GM23338 (cell line): Measurements from ENCODE around the gene TCTN3. TPM values are rescaled to one million over a fixed set of nuclear protein-coding genes. Genes with fewer than 3 reads are reported as not detected.

Experiments
- ATAC-seq: fragments of 200-7000 bp; cut with Tn5 transposase; 3 replicates; pipeline ENCODE4 v1.9.1; 2020
- DNase-seq: peaks from one replicate; pipeline ENCODE4 v3.0.0-alpha.2; 2015; ENCODE audit warnings: low spot score
- H2AFZ ChIP-seq: fragments of 200-600 bp; sonication (generic); 2 replicates; pipeline ENCODE4 v1.8.0; 2016; ENCODE audit warnings: antibody characterized with exemption, mild to moderate bottlenecking, moderate library complexity
- H3F3A ChIP-seq: fragments of 200-600 bp; sonication (generic); replicated peaks from 2 replicates; pipeline ENCODE4 v1.8.0; 2017; ENCODE audit warnings: antibody characterized with exemption, mixed run types, low read depth
- H3K27ac ChIP-seq: fragments of 200-600 bp; sonication (generic); 2 replicates; pipeline ENCODE4 v1.6.1; 2016; ENCODE audit warnings: low read depth
- H3K27me3 ChIP-seq: fragments of 200-600 bp; sonication (generic); 2 replicates; pipeline ENCODE4 v1.8.0; 2016; ENCODE audit warnings: mild to moderate bottlenecking, mixed run types, moderate library complexity; ENCODE audit not compliant: insufficient read depth
- H3K36me3 ChIP-seq: fragments of 200-600 bp; sonication (generic); 2 replicates; pipeline ENCODE4 v1.8.0; 2016; ENCODE audit warnings: mild to moderate bottlenecking; ENCODE audit not compliant: insufficient read depth
- H3K4me1 ChIP-seq: fragments of 200-600 bp; sonication (generic); 2 replicates; pipeline ENCODE4 v1.8.0; 2016; ENCODE audit warnings: mild to moderate bottlenecking, moderate library complexity; ENCODE audit not compliant: insufficient read depth
- H3K4me2 ChIP-seq: fragments of 200-600 bp; sonication (generic); 2 replicates; pipeline ENCODE4 v1.7.1; 2017; ENCODE audit warnings: mixed run types
- H3K4me3 ChIP-seq: fragments of 200-600 bp; sonication (generic); 2 replicates; pipeline ENCODE4 v1.6.1; 2016; ENCODE audit warnings: mixed run types
- H3K79me2 ChIP-seq: fragments of 200-600 bp; sonication (generic); replicated peaks from 2 replicates; pipeline ENCODE4 v1.8.0; 2017; ENCODE audit warnings: mild to moderate bottlenecking; ENCODE audit not compliant: insufficient read depth
- H3K9me2 ChIP-seq: fragments of 200-600 bp; sonication (generic); 2 replicates; pipeline ENCODE4 v1.8.0; 2017; ENCODE audit not compliant: insufficient read depth
- H4K20me1 ChIP-seq: fragments of 200-600 bp; sonication (generic); replicated peaks from 2 replicates; pipeline ENCODE4 v1.8.0; 2017; ENCODE audit warnings: mild to moderate bottlenecking; ENCODE audit not compliant: insufficient read depth
- H3K27ac Mint-ChIP-seq: 2 replicates; pipeline ENCODE4 v1.8.0; 2020; ENCODE audit warnings: inconsistent platforms, mild to moderate bottlenecking, moderate library complexity, mixed read lengths
- H3K27me3 Mint-ChIP-seq: 3 replicates; pipeline ENCODE4 v1.8.0; 2022; ENCODE audit warnings: low read depth, mild to moderate bottlenecking, moderate library complexity, mixed read lengths, inconsistent platforms; ENCODE audit not compliant: insufficient read depth, poor library complexity
- H3K36me3 Mint-ChIP-seq: 3 replicates; pipeline ENCODE4 v1.8.0; 2021; ENCODE audit warnings: low read depth, mild to moderate bottlenecking, inconsistent platforms, moderate library complexity, mixed read lengths
- H3K4me1 Mint-ChIP-seq: 3 replicates; pipeline ENCODE4 v1.8.0; 2020; ENCODE audit warnings: mild to moderate bottlenecking, inconsistent platforms, mixed read lengths
- H3K4me3 Mint-ChIP-seq: 3 replicates; pipeline ENCODE4 v1.8.0; 2021; ENCODE audit warnings: moderate library complexity, mild to moderate bottlenecking, inconsistent platforms, mixed read lengths
- H3K9me3 Mint-ChIP-seq: 3 replicates; pipeline ENCODE4 v1.8.0; 2020; ENCODE audit warnings: moderate library complexity, mild to moderate bottlenecking, inconsistent platforms, mixed read lengths
- CREB1 ChIP-seq: fragments of 250-450 bp; sonication (Bioruptor Pico); IDR thresholded peaks from 2 replicates; pipeline ENCODE4 v1.5.0; 2020; ENCODE audit warnings: low read depth, mild to moderate bottlenecking, moderate library complexity
- EZH2 ChIP-seq: fragments of 200-600 bp; sonication (generic); IDR thresholded peaks from one replicate; pipeline ENCODE4 v1.8.0; 2017; ENCODE audit warnings: antibody characterized with exemption, mild to moderate bottlenecking, low read depth; ENCODE audit not compliant: unreplicated experiment
- EZH2phosphoT487 ChIP-seq: fragments of 200-600 bp; sonication (generic); IDR thresholded peaks from one replicate; pipeline ENCODE4 v1.8.1; 2018; ENCODE audit warnings: antibody characterized with exemption; ENCODE audit not compliant: unreplicated experiment
- JUNB ChIP-seq: IDR thresholded peaks from one replicate; pipeline ENCODE4 v1.6.1; 2016; ENCODE audit warnings: antibody characterized with exemption; ENCODE audit not compliant: unreplicated experiment
- POLR2AphosphoS5 ChIP-seq: IDR thresholded peaks from 2 replicates; pipeline ENCODE4 v1.6.1; 2016; ENCODE audit warnings: antibody characterized with exemption, low read depth
- STAT1 ChIP-seq: IDR thresholded peaks from one replicate; pipeline ENCODE4 v1.6.1; 2016; ENCODE audit warnings: antibody characterized with exemption; ENCODE audit not compliant: unreplicated experiment
- ZNF114 ChIP-seq: fragments of 250-450 bp; sonication (Bioruptor Pico); IDR thresholded peaks from 2 replicates; pipeline ENCODE4 v1.5.0; 2020; ENCODE audit warnings: mild to moderate bottlenecking, moderate library complexity
- ZNF331 ChIP-seq: fragments of 250-450 bp; sonication (Bioruptor Pico); IDR thresholded peaks from 2 replicates; pipeline ENCODE4 v1.5.0; 2020; ENCODE audit warnings: low read depth, mild to moderate bottlenecking, moderate library complexity
- polyA plus RNA-seq: library from polyadenylated mRNA; unstranded; fragments of >200 nt; fragmentation: Nextera tagmentation; extraction: Ambion mirVana; gene quantifications from 2 replicates; pipeline ENCODE4 v1.2.1, GENCODE V29; 2016
- total RNA-seq: library from RNA; depleted of rRNA; stranded (reverse); fragments of >200 nt; shearing (Covaris generic); gene quantifications from 2 replicates; pipeline ENCODE4 v1.2.3, GENCODE V29; 2014
- TF ChIP-seq, protein P1 (sequence below): fragments of 250-450 bp; sonication (Bioruptor Pico); IDR thresholded peaks from 2 replicates; pipeline ENCODE4 v1.5.0; 2020; ENCODE audit warnings: mild to moderate bottlenecking, moderate library complexity
- TF ChIP-seq, protein P2 (sequence below), 2 experiments: fragments of 200-600 bp in 1 of 2; sonication (generic) in 1 of 2; conservative IDR thresholded peaks; 2 replicates each; pipeline versions ENCODE4 v1.5.1 to v1.6.1; 2016 to 2017; ENCODE audit warnings: antibody characterized with exemption in 2 of 2, low read depth in 2 of 2, mild to moderate bottlenecking in 2 of 2, moderate library complexity in 1 of 2
- TF ChIP-seq, protein P3 (sequence below): IDR thresholded peaks from 2 replicates; pipeline ENCODE4 v1.6.1; 2016; ENCODE audit warnings: antibody characterized with exemption

The TCTN3 gene
- total and polyA plus RNA-seq, 2 experiments from 2014 or later, result 29.7 to 32.4 TPM

DNA sequence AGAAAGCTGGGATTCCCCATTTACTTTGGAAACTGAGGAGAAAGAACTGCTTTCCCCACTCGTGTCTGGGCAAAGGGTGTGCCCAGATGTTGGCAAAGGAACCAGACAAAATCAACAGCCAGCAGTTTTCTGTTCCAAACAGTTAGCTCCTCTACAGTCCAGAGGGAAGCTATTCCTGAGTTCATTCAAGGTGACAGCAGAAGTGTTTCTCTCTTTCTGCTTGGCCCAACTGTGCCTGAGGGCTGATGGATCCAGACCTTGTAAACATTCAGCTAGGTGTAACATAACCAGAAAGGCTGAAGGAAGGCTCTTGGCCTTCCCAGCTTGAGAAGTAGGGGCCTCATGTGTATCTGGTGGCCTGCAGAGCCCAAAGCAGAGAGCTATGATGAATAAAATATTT, 30.2 kb downstream of the TCTN3 start (continued):
- TF ChIP-seq, protein P1, sequence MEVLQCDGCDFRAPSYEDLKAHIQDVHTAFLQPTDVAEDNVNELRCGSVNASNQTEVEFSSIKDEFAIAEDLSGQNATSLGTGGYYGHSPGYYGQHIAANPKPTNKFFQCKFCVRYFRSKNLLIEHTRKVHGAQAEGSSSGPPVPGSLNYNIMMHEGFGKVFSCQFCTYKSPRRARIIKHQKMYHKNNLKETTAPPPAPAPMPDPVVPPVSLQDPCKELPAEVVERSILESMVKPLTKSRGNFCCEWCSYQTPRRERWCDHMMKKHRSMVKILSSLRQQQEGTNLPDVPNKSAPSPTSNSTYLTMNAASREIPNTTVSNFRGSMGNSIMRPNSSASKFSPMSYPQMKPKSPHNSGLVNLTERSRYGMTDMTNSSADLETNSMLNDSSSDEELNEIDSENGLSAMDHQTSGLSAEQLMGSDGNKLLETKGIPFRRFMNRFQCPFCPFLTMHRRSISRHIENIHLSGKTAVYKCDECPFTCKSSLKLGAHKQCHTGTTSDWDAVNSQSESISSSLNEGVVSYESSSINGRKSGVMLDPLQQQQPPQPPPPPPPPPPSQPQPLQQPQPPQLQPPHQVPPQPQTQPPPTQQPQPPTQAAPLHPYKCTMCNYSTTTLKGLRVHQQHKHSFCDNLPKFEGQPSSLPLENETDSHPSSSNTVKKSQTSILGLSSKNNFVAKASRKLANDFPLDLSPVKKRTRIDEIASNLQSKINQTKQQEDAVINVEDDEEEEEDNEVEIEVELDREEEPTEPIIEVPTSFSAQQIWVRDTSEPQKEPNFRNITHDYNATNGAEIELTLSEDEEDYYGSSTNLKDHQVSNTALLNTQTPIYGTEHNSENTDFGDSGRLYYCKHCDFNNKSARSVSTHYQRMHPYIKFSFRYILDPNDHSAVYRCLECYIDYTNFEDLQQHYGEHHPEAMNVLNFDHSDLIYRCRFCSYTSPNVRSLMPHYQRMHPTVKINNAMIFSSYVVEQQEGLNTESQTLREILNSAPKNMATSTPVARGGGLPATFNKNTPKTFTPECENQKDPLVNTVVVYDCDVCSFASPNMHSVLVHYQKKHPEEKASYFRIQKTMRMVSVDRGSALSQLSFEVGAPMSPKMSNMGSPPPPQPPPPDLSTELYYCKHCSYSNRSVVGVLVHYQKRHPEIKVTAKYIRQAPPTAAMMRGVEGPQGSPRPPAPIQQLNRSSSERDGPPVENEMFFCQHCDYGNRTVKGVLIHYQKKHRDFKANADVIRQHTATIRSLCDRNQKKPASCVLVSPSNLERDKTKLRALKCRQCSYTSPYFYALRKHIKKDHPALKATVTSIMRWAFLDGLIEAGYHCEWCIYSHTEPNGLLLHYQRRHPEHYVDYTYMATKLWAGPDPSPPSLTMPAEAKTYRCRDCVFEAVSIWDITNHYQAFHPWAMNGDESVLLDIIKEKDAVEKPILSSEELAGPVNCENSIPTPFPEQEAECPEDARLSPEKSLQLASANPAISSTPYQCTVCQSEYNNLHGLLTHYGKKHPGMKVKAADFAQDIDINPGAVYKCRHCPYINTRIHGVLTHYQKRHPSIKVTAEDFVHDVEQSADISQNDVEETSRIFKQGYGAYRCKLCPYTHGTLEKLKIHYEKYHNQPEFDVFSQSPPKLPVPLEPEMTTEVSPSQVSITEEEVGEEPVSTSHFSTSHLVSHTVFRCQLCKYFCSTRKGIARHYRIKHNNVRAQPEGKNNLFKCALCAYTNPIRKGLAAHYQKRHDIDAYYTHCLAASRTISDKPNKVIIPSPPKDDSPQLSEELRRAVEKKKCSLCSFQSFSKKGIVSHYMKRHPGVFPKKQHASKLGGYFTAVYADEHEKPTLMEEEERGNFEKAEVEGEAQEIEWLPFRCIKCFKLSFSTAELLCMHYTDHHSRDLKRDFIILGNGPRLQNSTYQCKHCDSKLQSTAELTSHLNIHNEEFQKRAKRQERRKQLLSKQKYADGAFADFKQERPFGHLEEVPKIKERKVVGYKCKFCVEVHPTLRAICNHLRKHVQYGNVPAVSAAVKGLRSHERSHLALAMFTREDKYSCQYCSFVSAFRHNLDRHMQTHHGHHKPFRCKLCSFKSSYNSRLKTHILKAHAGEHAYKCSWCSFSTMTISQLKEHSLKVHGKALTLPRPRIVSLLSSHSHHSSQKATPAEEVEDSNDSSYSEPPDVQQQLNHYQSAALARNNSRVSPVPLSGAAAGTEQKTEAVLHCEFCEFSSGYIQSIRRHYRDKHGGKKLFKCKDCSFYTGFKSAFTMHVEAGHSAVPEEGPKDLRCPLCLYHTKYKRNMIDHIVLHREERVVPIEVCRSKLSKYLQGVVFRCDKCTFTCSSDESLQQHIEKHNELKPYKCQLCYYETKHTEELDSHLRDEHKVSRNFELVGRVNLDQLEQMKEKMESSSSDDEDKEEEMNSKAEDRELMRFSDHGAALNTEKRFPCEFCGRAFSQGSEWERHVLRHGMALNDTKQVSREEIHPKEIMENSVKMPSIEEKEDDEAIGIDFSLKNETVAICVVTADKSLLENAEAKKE (CRISPR knock-in tag), result no peak
- TF ChIP-seq CREB1 (CRISPR knock-in tag), result no peak
- TF ChIP-seq EZH2phosphoT487, result no peak
- TF ChIP-seq STAT1, result no peak
- TF ChIP-seq POLR2AphosphoS5, result no peak
- TF ChIP-seq JUNB, result no peak

DNA sequence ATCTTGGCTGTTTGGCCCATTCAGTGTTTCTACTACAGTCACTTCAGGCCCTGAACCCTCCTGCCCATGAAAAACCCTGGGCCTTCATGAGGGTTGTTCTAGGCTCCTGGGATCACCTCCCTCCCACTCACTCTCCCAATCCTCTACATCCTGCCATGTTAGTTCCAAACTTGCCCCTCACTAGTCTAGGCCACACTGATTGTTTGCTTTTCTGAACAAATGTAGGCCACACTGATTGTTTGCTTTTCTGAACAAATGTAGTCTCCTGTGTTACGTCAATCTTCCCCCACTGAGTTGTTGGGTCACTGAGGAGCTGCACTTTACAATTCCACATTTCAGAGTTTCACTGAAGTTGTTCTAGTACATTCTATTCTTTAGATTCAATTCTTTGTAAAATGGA, 31.9 kb downstream of the TCTN3 start:
- no peaks in the 10 kb centered on the region for H3K36me3 Mint-ChIP-seq
- no peaks in the 10 kb centered on the region; the same call in 1 of the 2 replicates for H3F3A ChIP-seq
- H2AFZ ChIP-seq, result no peak overlapping the region
- 0 out of 2 replicates have a peak overlapping the region, but pooled peaks have one; percentile 20 for H3K27ac ChIP-seq
- peak overlapping the region; percentile 21; the same call in 1 of the 2 replicates for H3K27ac Mint-ChIP-seq
- ATAC-seq (no peak), DNase-seq (no peak)
- no peak overlapping the region for H3K4me3 Mint-ChIP-seq
- H3K4me2 ChIP-seq, result no peak overlapping the region
- H3K4me1 ChIP-seq, result no peaks in the 10 kb centered on the region
- H3K9me2 ChIP-seq, result no peaks in the 10 kb centered on the region
- no peaks in the 10 kb centered on the region for H3K36me3 ChIP-seq
- no peak overlapping the region for H3K4me3 ChIP-seq
- H3K9me3 Mint-ChIP-seq, result no peaks in the 10 kb centered on the region
- no peaks in the 10 kb centered on the region for H3K27me3 Mint-ChIP-seq
- H3K79me2 ChIP-seq, result no peaks in the 10 kb centered on the region
- H4K20me1 ChIP-seq, result 0 out of 2 replicates have a peak, but pooled peaks cover 4% of the 10 kb centered on the region
- no peaks in the 10 kb centered on the region for H3K27me3 ChIP-seq
- H3K4me1 Mint-ChIP-seq, result no peaks in the 10 kb centered on the region
- TF ChIP-seq STAT1 (no peak), EZH2phosphoT487 (no peak), JUNB (no peak), POLR2AphosphoS5 (no peak), CREB1 (CRISPR knock-in tag) (no peak), EZH2 (no peak), ZNF114 (CRISPR knock-in tag) (no peak), ZNF331 (CRISPR knock-in tag) (no peak)
- TF ChIP-seq, protein P2, sequence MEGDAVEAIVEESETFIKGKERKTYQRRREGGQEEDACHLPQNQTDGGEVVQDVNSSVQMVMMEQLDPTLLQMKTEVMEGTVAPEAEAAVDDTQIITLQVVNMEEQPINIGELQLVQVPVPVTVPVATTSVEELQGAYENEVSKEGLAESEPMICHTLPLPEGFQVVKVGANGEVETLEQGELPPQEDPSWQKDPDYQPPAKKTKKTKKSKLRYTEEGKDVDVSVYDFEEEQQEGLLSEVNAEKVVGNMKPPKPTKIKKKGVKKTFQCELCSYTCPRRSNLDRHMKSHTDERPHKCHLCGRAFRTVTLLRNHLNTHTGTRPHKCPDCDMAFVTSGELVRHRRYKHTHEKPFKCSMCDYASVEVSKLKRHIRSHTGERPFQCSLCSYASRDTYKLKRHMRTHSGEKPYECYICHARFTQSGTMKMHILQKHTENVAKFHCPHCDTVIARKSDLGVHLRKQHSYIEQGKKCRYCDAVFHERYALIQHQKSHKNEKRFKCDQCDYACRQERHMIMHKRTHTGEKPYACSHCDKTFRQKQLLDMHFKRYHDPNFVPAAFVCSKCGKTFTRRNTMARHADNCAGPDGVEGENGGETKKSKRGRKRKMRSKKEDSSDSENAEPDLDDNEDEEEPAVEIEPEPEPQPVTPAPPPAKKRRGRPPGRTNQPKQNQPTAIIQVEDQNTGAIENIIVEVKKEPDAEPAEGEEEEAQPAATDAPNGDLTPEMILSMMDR (conservative IDR thresholded peaks at IDR 0.05; ENCODE audit: low read depth in 2 of 2), result no peak
- TF ChIP-seq, protein P3, sequence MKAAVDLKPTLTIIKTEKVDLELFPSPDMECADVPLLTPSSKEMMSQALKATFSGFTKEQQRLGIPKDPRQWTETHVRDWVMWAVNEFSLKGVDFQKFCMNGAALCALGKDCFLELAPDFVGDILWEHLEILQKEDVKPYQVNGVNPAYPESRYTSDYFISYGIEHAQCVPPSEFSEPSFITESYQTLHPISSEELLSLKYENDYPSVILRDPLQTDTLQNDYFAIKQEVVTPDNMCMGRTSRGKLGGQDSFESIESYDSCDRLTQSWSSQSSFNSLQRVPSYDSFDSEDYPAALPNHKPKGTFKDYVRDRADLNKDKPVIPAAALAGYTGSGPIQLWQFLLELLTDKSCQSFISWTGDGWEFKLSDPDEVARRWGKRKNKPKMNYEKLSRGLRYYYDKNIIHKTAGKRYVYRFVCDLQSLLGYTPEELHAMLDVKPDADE, result no peak
